DOHH2 (cell line): ENCODE measurements around the gene PARVB.

Experiments used
- H3F3A ChIP-seq: fragments of 200-600 bp; sonication (generic), shearing (Covaris generic); 2 replicates; pipeline ENCODE4 v1.6.0; 2016; ENCODE audit warnings: antibody characterized with exemption, mild to moderate bottlenecking; ENCODE audit not compliant: control insufficient read depth, insufficient read depth
- H3K27ac ChIP-seq: fragments of 200-600 bp; sonication (generic); 2 replicates; pipeline ENCODE4 v1.5.1; 2014; ENCODE audit warnings: low read depth, mild to moderate bottlenecking, low read length, moderate library complexity
- H3K27me3 ChIP-seq: fragments of 200-600 bp; sonication (generic); 2 replicates; pipeline ENCODE4 v1.6.1; 2014; ENCODE audit warnings: mild to moderate bottlenecking, low read length, mixed read lengths; ENCODE audit not compliant: control insufficient read depth
- H3K36me3 ChIP-seq: fragments of 200-600 bp; sonication (generic); 2 replicates; pipeline ENCODE4 v1.6.1; 2014; ENCODE audit warnings: mild to moderate bottlenecking, low read length, moderate library complexity, mixed read lengths; ENCODE audit not compliant: control insufficient read depth
- H3K4me1 ChIP-seq: fragments of 200-600 bp; sonication (generic); 2 replicates; pipeline ENCODE4 v1.6.1; 2014; ENCODE audit warnings: mild to moderate bottlenecking, low read length, mixed read lengths; ENCODE audit not compliant: control insufficient read depth
- H3K4me2 ChIP-seq: fragments of 200-600 bp; sonication (generic); 2 replicates; pipeline ENCODE4 v1.6.0; 2014; ENCODE audit warnings: mild to moderate bottlenecking, low read length, moderate library complexity
- H3K4me3 ChIP-seq: fragments of 200-600 bp; sonication (generic); 2 replicates; pipeline ENCODE4 v1.5.1; 2014; ENCODE audit warnings: mild to moderate bottlenecking, low read length, mixed read lengths
- H3K79me2 ChIP-seq: fragments of 200-600 bp; sonication (generic); 2 replicates; pipeline ENCODE4 v1.6.1; 2014; ENCODE audit warnings: mild to moderate bottlenecking, low read length, mixed read lengths; ENCODE audit not compliant: control insufficient read depth
- H3K9me2 ChIP-seq: fragments of 200-600 bp; sonication (generic); replicated peaks from 2 replicates; pipeline ENCODE4 v1.6.1; 2014; ENCODE audit warnings: mild to moderate bottlenecking, low read length, mixed read lengths; ENCODE audit not compliant: control insufficient read depth
- H3K9me3 ChIP-seq: fragments of 200-600 bp; sonication (generic); 2 replicates; pipeline ENCODE4 v1.6.1; 2014; ENCODE audit warnings: antibody characterized with exemption, low read length, mixed read lengths; ENCODE audit not compliant: control insufficient read depth, insufficient read depth
- H4K20me1 ChIP-seq: fragments of 200-600 bp; sonication (generic); 2 replicates; pipeline ENCODE4 v1.6.0; 2014; ENCODE audit warnings: low read depth, mild to moderate bottlenecking, antibody characterized with exemption, low read length, moderate library complexity; ENCODE audit not compliant: control insufficient read depth, insufficient read depth
- CTCF ChIP-seq: fragments of 200-600 bp; sonication (generic); IDR thresholded peaks from one replicate; pipeline ENCODE4 v1.5.1; 2014; ENCODE audit warnings: antibody characterized with exemption, mild to moderate bottlenecking, low read depth, low read length; ENCODE audit not compliant: poor library complexity, severe bottlenecking
- EZH2phosphoT487 ChIP-seq: fragments of 200-600 bp; sonication (generic); IDR thresholded peaks from 2 replicates; pipeline ENCODE4 v1.6.1; 2017; ENCODE audit warnings: borderline replicate concordance, mild to moderate bottlenecking, antibody characterized with exemption, low read length, moderate library complexity, mixed read lengths

Gene PARVB

DNA sequence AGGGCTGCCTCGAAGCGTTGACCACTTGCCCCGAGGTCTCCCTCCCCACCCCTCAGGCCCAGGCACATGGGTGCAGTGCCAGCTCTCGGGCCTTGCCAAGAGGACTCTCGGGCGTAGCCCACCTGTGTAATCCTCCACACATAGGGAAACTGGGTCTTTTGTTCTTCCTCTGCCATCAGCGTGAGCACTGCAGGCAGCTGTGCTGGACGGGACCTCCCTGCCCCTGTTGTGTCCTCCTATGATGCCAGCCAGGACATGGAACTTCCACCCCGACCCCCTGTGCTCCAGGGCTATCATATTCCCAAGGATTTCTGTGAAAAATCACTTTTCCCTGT lies 66.4 kb downstream of the PARVB start:
- Histone ChIP-seq H3K4me3 (no peak overlapping the region), H4K20me1 (no peaks in the 10 kb centered on the region), H3K27me3 (no peaks in the 10 kb centered on the region), H3K9me2 (no peaks in the 10 kb centered on the region), H3K79me2 (no peaks in the 10 kb centered on the region), H3F3A (no peaks in the 10 kb centered on the region), H3K4me2 (no peak overlapping the region), H3K27ac (no peak overlapping the region), H3K9me3 (no peaks in the 10 kb centered on the region), H3K36me3 (no peaks in the 10 kb centered on the region), H3K4me1 (no peaks in the 10 kb centered on the region)
- TF ChIP-seq CTCF: no peak
- no peak for TF ChIP-seq EZH2phosphoT487

DNA sequence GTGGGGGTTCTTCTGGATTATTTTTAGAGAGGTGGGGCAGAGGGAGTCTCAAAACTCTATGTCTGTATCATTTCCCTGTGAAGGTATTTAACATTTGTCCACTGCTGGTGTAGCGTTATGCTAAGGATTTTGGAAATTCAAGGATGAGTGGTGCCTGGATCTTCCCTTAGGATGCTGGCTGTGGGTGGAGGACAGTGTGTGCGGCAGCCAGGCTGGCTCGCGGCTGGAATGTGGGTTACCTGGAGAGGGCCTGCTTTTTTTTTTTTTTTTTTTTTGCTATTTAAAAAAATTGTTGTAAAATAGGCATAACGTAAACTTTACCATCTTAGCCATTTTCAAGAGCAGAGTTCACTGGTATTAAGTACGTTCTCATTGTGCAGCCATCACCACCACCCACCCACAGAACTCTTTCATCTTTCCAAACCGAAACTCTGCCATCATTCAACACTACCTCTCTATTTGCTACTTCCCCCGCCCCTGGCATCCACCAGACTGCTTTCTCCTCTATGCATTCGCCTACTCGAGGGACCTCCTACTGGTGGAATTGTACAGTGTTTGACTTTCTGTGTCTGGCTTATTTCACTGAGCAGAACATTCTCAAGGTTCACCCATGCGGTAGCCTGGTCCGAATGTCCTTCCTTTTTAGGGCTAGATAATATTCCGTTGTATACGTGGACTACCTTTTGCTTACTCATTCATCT lies 67.1 kb downstream of the PARVB start:
- no peaks in the 10 kb centered on the region for H3K27me3 ChIP-seq
- H3K4me3 ChIP-seq: no peak overlapping the region
- no peaks in the 10 kb centered on the region for H3K4me1 ChIP-seq
- H3K27ac ChIP-seq: no peak overlapping the region
- no peaks in the 10 kb centered on the region for H3K9me2 ChIP-seq
- no peaks in the 10 kb centered on the region for H3F3A ChIP-seq
- H3K79me2 ChIP-seq: no peaks in the 10 kb centered on the region
- H3K9me3 ChIP-seq: no peaks in the 10 kb centered on the region
- H3K36me3 ChIP-seq: no peaks in the 10 kb centered on the region
- H3K4me2 ChIP-seq: no peak overlapping the region
- TF ChIP-seq EZH2phosphoT487 (no peak), CTCF (no peak)
- no peaks in the 10 kb centered on the region for H4K20me1 ChIP-seq

DNA sequence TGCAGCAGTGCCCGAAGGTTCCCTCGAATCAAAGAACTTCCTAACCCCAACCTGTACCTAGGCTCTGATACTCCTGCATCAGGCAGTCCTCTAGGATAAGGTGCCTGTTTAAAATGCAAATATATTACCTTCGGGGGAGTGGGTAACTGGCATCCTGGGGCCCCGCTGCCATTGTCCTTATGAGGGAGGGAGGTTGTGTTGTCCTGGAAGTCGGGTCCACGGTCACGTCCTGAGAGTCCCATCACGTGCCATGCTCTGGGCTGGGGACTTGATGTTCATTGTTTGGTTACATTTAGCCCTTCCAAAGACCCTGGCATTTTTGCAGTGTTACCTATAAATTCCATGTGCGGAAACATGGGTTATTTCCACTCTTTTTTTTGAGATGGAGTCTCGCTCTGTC lies 67.6 kb downstream of the PARVB start:
- Histone ChIP-seq H3K79me2 (no peaks in the 10 kb centered on the region), H3K9me3 (no peaks in the 10 kb centered on the region), H3K4me2 (no peak overlapping the region), H3K27me3 (no peaks in the 10 kb centered on the region), H4K20me1 (no peaks in the 10 kb centered on the region), H3K9me2 (no peaks in the 10 kb centered on the region), H3K36me3 (no peaks in the 10 kb centered on the region), H3K4me1 (no peaks in the 10 kb centered on the region), H3K27ac (no peak overlapping the region), H3K4me3 (no peak overlapping the region), H3F3A (no peaks in the 10 kb centered on the region)
- TF ChIP-seq CTCF (no peak), EZH2phosphoT487 (no peak)
